Neural cell (in vitro differentiated cells): ENCODE results near the gene EIF1AD. TPM values are rescaled to one million over a fixed set of nuclear protein-coding genes. Genes with fewer than 3 reads are reported as not detected.

ENCODE experiments used
- H2AFZ ChIP-seq: fragments of 200-600, 300-800 bp; sonication (generic), shearing (Covaris generic); 2 replicates; pipeline ENCODE4 v1.6.0; 2014; ENCODE audit warnings: low read depth, mild to moderate bottlenecking, antibody characterized with exemption, low read length, moderate library complexity
- H3F3A ChIP-seq: fragments of 200-600 bp; shearing (Covaris generic); 2 replicates; pipeline ENCODE4 v1.6.1; 2016; ENCODE audit warnings: mild to moderate bottlenecking, moderate library complexity, mixed read lengths, antibody characterized with exemption, low read length; ENCODE audit not compliant: insufficient read depth, poor library complexity, severe bottlenecking
- H3K27ac ChIP-seq: fragments of 200-600, 300-800 bp; sonication (generic), shearing (Covaris generic); 2 replicates; pipeline ENCODE4 v1.5.1; 2014; ENCODE audit warnings: mild to moderate bottlenecking, low read length, moderate library complexity
- H3K27me3 ChIP-seq: fragments of 300-800, 200-600 bp; sonication (generic), shearing (Covaris generic); 2 replicates; pipeline ENCODE4 v1.6.0; 2014; ENCODE audit warnings: mild to moderate bottlenecking, low read depth, low read length, moderate library complexity; ENCODE audit not compliant: insufficient read depth
- H3K36me3 ChIP-seq: fragments of 300-800, 200-600 bp; sonication (generic), shearing (Covaris generic); 2 replicates; pipeline ENCODE4 v1.5.1; 2014; ENCODE audit warnings: mild to moderate bottlenecking, antibody characterized with exemption, low read length, moderate library complexity; ENCODE audit not compliant: insufficient read depth
- H3K4me2 ChIP-seq: fragments of 300-800, 200-600 bp; sonication (generic), shearing (Covaris generic); 2 replicates; pipeline ENCODE4 v1.6.0; 2014; ENCODE audit warnings: mild to moderate bottlenecking, low read length
- H3K4me3 ChIP-seq: fragments of 300-800, 200-600 bp; sonication (generic), shearing (Covaris generic); 2 replicates; pipeline ENCODE4 v1.5.1; 2014; ENCODE audit warnings: mild to moderate bottlenecking, low read length, moderate library complexity
- H3K79me2 ChIP-seq: fragments of 200-600 bp; shearing (Covaris generic); replicated peaks from 2 replicates; pipeline ENCODE4 v1.6.0; 2014; ENCODE audit warnings: mild to moderate bottlenecking, low read length, moderate library complexity; ENCODE audit not compliant: insufficient read depth
- H3K9ac ChIP-seq: fragments of 300-800, 200-600 bp; sonication (generic), shearing (Covaris generic); 2 replicates; pipeline ENCODE4 v1.6.1; 2016; ENCODE audit warnings: mild to moderate bottlenecking, low read length, mixed read lengths
- H3K9me2 ChIP-seq: fragments of 200-600 bp; shearing (Covaris generic); 2 replicates; pipeline ENCODE4 v1.6.1; 2016; ENCODE audit warnings: mild to moderate bottlenecking, low read length, mixed read lengths; ENCODE audit not compliant: insufficient read depth
- H3K9me3 ChIP-seq: fragments of 200-600, 300-800 bp; sonication (generic), shearing (Covaris generic); 2 replicates; pipeline ENCODE4 v1.6.1; 2016; ENCODE audit warnings: mild to moderate bottlenecking, mixed run types, low read length, moderate library complexity, mixed read lengths
- H4K20me1 ChIP-seq: fragments of 200-600 bp; shearing (Covaris generic); 2 replicates; pipeline ENCODE4 v1.6.1; 2016; ENCODE audit warnings: mild to moderate bottlenecking, mixed run types; ENCODE audit not compliant: insufficient read depth
- EP300 ChIP-seq: fragments of 450-650 bp; conservative IDR thresholded peaks from 2 replicates; pipeline ENCODE4 v1.6.1; 2014; ENCODE audit warnings: antibody characterized with exemption, mild to moderate bottlenecking, moderate library complexity; ENCODE audit not compliant: poor library complexity, severe bottlenecking
- EZH2 ChIP-seq: fragments of 200-600, 300-800 bp; shearing (Covaris generic), sonication (generic); IDR thresholded peaks from 2 replicates; pipeline ENCODE4 v1.6.1; 2014; ENCODE audit warnings: antibody characterized with exemption, low read length, borderline replicate concordance, mild to moderate bottlenecking; ENCODE audit not compliant: insufficient read depth, poor library complexity, severe bottlenecking
- MXI1 ChIP-seq: fragments of 450-650 bp; conservative IDR thresholded peaks from 2 replicates; pipeline ENCODE4 v1.6.1; 2014; ENCODE audit warnings: antibody characterized with exemption, mild to moderate bottlenecking; ENCODE audit not compliant: poor library complexity, severe bottlenecking
- POLR2AphosphoS5 ChIP-seq: IDR thresholded peaks from 2 replicates; pipeline ENCODE4 v1.6.1; 2012
- RAD21 ChIP-seq: fragments of 450-650 bp; conservative IDR thresholded peaks from 2 replicates; pipeline ENCODE4 v1.6.1; 2014; ENCODE audit warnings: antibody characterized with exemption, mild to moderate bottlenecking, moderate library complexity
- SMC3 ChIP-seq: fragments of 450-650 bp; conservative IDR thresholded peaks from 2 replicates; pipeline ENCODE4 v1.6.1; 2014; ENCODE audit warnings: antibody characterized with exemption, mild to moderate bottlenecking, moderate library complexity; ENCODE audit not compliant: poor library complexity
- TAF1 ChIP-seq: IDR thresholded peaks from 2 replicates; pipeline ENCODE4 v1.6.1; 2012; ENCODE audit warnings: low read depth
- polyA plus RNA-seq: library from polyadenylated mRNA; depleted of rRNA; stranded (reverse); fragments of >200 nt; gene quantifications from 2 replicates; pipeline ENCODE4 v1.2.3, GENCODE V29; 2014
- TF ChIP-seq, protein P1 (sequence below): IDR thresholded peaks from 2 replicates; pipeline ENCODE4 v1.6.1; 2012; ENCODE audit warnings: borderline replicate concordance
- TF ChIP-seq, protein P2 (sequence below): fragments of 450-650 bp; IDR thresholded peaks from 2 replicates; pipeline ENCODE4 v1.5.1; 2014; ENCODE audit warnings: antibody characterized with exemption, mild to moderate bottlenecking, moderate library complexity; ENCODE audit not compliant: poor library complexity, severe bottlenecking

EIF1AD gene
- polyA plus RNA-seq, 1 donor from 2014 or later = 34.9 TPM

DNA sequence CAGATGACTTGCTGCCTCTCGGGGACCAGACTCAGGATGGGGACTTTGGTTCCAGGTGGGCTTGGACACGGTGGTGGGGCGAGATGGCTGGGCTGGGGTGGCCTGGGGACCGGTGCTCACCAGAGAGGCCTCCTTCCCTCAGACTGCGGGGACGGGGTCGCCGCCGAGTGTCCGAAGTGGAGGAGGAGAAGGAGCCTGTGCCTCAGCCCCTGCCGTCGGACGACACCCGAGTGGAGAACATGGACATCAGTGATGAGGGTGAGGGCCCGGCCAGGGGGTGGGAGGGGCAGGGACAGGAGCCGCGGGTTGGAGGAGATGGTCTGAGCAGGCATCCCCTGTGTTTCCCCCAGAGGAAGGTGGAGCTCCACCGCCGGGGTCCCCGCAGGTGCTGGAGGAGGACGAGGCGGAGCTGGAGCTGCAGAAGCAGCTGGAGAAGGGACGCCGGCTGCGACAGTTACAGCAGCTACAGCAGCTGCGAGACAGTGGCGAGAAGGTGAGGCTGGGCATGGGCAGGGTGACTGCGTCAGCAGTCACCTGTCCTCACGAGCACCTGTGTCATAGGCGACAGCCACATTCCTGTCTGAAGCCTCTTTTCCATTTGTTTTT, 34.5 kb downstream of the EIF1AD start:
- Histone ChIP-seq H3K4me3 (no peak overlapping the region), H2AFZ (no peak overlapping the region), H3K9ac (no peak overlapping the region), H3K9me2 (no peaks in the 10 kb centered on the region), H3K79me2 (peaks cover 14% of the 10 kb centered on the region), H3F3A (no peaks in the 10 kb centered on the region), H3K27ac (no peak overlapping the region), H3K27me3 (no peaks in the 10 kb centered on the region), H4K20me1 (no peaks in the 10 kb centered on the region), H3K4me2 (no peak overlapping the region), H3K9me3 (no peaks in the 10 kb centered on the region), H3K36me3 (no peaks in the 10 kb centered on the region)
- TF ChIP-seq POLR2AphosphoS5 (no peak), EZH2 (no peak), SMC3 (no peak), TAF1 (no peak), RAD21 (no peak), MXI1 (no peak), EP300 (no peak)
- TF ChIP-seq, protein P1, sequence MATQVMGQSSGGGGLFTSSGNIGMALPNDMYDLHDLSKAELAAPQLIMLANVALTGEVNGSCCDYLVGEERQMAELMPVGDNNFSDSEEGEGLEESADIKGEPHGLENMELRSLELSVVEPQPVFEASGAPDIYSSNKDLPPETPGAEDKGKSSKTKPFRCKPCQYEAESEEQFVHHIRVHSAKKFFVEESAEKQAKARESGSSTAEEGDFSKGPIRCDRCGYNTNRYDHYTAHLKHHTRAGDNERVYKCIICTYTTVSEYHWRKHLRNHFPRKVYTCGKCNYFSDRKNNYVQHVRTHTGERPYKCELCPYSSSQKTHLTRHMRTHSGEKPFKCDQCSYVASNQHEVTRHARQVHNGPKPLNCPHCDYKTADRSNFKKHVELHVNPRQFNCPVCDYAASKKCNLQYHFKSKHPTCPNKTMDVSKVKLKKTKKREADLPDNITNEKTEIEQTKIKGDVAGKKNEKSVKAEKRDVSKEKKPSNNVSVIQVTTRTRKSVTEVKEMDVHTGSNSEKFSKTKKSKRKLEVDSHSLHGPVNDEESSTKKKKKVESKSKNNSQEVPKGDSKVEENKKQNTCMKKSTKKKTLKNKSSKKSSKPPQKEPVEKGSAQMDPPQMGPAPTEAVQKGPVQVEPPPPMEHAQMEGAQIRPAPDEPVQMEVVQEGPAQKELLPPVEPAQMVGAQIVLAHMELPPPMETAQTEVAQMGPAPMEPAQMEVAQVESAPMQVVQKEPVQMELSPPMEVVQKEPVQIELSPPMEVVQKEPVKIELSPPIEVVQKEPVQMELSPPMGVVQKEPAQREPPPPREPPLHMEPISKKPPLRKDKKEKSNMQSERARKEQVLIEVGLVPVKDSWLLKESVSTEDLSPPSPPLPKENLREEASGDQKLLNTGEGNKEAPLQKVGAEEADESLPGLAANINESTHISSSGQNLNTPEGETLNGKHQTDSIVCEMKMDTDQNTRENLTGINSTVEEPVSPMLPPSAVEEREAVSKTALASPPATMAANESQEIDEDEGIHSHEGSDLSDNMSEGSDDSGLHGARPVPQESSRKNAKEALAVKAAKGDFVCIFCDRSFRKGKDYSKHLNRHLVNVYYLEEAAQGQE = no peak
- TF ChIP-seq, protein P2, sequence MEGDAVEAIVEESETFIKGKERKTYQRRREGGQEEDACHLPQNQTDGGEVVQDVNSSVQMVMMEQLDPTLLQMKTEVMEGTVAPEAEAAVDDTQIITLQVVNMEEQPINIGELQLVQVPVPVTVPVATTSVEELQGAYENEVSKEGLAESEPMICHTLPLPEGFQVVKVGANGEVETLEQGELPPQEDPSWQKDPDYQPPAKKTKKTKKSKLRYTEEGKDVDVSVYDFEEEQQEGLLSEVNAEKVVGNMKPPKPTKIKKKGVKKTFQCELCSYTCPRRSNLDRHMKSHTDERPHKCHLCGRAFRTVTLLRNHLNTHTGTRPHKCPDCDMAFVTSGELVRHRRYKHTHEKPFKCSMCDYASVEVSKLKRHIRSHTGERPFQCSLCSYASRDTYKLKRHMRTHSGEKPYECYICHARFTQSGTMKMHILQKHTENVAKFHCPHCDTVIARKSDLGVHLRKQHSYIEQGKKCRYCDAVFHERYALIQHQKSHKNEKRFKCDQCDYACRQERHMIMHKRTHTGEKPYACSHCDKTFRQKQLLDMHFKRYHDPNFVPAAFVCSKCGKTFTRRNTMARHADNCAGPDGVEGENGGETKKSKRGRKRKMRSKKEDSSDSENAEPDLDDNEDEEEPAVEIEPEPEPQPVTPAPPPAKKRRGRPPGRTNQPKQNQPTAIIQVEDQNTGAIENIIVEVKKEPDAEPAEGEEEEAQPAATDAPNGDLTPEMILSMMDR = no peak

DNA sequence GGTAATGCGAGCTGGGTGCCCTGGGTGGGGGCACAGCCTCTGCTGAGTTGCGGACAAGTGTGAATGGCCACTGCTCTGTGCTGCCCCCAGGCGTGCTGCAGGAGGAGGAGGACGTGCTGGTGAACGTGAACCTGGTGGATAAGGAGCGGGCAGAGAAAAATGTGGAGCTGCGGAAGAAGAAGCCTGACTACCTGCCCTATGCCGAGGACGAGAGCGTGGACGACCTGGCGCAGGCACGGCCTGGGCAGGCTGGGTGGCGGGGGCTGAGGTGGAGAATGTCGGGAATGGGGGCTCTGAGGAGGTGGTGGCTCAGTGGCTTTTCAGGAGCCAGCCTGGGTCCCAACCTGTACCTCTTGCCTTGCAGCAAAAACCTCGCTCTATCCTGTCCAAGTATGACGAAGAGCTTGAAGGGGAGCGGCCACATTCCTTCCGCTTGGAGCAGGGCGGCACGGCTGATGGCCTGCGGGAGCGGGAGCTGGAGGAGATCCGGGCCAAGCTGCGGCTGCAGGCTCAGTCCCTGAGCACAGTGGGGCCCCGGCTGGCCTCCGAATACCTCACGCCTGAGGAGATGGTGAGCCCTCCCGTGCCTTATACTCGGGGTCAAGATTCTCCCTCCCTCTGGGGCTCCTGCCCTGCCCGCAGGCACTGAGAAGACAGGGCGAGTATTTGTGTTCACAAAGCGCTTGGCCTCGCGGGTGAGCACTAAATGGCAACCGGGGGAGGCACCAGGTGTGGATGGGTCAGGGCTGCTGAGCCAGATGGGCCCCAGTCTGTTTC, 35.8 kb downstream of the EIF1AD start:
- Histone ChIP-seq H3K27ac (no peak overlapping the region), H3K9ac (no peak overlapping the region), H3K4me3 (no peak overlapping the region), H3K79me2 (peaks cover 19% of the 10 kb centered on the region), H3K9me2 (no peaks in the 10 kb centered on the region), H3K27me3 (no peaks in the 10 kb centered on the region), H3K4me2 (no peak overlapping the region), H3K36me3 (no peaks in the 10 kb centered on the region), H3F3A (no peaks in the 10 kb centered on the region), H3K9me3 (no peaks in the 10 kb centered on the region), H4K20me1 (no peaks in the 10 kb centered on the region), H2AFZ (no peak overlapping the region)
- TF ChIP-seq RAD21 = no peak
- TF ChIP-seq, protein P2 = no peak
- TF ChIP-seq EZH2 = no peak
